Anterior cingulate cortex (tissue), 58 donors: ENCODE results near the gene TFDP1.
"Not testable (repeated sequence)": the region's sequence is repeated elsewhere in the genome, so short reads cannot be mapped to it uniquely, and the experiment has no call there.

Source experiments
- DNase-seq, 58 donors: peaks; one replicate each; lab custom pipeline; 2025; lab: John Stamatoyannopoulos, UW

The TFDP1 gene

DNA sequence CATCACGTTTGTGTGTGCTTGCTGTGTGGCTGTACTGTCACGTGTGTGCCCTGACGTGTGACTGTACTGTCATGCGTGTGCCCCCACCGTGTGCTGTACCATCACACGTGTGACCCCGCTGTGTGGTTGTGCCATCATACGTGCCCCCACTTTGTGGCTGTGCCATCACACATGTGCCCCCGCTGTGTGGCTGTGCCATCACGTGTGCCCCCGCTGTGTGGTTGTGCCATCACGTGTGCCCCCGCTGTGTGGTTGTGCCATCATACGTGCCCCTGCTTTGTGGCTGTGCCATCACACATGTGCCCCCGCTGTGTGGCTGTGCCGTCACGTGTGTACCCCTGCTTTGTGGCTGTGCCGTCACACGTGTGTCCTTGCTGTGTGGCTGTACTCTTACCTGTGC, 25.7 kb downstream of the TFDP1 start:
- DNase-seq = no peak

- no peak for DNase-seq
Observed at GRCh38 chr13:113611996-113612395, 27.4 kb downstream of the TFDP1 start.

GRCh38 chr13:113612607-113613006, 28.1 kb downstream of the TFDP1 start:
- DNase-seq = no peak

DNA sequence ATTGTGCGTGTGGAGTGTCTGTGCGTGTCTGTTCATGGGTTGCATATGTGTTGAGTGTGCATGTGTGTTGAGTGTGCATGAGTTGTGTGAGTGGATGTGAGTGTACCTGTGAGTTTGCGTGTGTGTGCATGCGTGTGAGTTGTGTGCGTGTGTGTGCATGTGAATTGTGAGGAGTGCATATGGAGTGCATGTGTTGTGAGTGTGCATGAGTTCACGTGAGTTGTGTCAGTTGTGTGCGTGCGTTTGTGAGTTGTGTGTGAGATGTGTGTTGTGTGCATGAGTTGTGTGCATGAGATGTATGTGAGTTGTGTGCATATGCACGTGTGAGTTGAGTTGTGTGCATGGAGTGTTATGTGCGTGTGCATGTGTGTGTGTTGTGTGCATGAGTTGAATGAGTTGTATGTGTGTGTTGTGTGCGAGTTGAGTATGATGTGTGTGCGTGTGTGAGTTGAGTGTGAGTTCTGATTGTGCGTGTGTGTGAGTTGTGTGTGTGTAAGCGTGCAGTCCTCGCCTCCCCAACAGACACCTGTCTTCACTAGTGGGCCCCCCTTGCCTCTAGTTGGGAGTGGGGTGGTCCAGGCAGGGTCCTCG, 29.3 kb downstream of the TFDP1 start:
- no peak for DNase-seq

GRCh38 chr13:113616281-113616906, 31.8 kb downstream of the TFDP1 start:
- DNase-seq = no peak

GRCh38 chr13:113616991-113617749, 32.6 kb downstream of the TFDP1 start:
- peak in 1 of 58 donors; percentile 15 for DNase-seq

GRCh38 chr13:113617961-113618360, 33.4 kb downstream of the TFDP1 start:
- DNase-seq = no peak

DNA sequence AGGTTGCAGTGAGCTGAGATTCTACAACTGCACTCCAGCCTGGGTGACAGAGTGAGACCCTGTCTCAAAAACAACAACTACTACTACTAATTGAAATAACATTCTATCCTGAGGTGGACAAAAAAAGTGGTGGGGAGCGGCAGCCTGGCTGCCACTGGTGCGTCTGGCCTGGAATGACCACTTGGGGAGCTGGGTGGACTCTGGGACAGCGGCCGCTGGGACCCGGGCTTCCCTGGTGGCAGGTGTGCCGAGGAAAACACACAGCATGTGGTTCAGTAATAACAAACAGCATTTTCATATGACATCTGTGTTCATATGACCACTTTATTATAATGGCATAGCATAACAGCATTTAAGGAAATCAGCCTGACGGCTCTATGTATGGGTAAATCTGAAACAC, 33.9 kb downstream of the TFDP1 start:
- DNase-seq = no peak

- DNase-seq = no peak
Observed at GRCh38 chr13:113620036-113620796, 35.7 kb downstream of the TFDP1 start.

DNA sequence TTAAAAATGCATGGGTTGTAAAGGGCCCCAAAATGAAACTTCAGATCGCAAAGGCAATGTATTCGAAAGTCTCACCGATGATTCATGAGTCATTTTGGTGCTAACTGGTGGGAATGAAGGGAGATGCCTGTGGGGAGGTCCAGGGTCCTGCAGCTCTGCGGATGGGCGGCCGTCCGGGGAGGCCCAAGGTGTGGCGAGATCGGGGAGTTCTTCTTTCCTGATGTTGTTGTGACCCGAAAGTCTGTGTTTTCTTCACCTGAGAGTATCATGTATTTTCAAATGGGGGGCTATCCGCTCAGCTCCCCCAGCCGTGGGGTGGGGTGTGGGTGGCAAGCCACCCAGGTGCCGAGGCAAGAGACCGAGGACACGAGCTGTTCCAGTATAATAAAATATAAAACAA, 36.5 kb downstream of the TFDP1 start:
- DNase-seq = no peak

- DNase-seq = peak in 5 of 58 donors; percentile 7 to 33 (median 10)
Observed at GRCh38 chr13:113621498-113621897, 36.9 kb downstream of the TFDP1 start.

DNA sequence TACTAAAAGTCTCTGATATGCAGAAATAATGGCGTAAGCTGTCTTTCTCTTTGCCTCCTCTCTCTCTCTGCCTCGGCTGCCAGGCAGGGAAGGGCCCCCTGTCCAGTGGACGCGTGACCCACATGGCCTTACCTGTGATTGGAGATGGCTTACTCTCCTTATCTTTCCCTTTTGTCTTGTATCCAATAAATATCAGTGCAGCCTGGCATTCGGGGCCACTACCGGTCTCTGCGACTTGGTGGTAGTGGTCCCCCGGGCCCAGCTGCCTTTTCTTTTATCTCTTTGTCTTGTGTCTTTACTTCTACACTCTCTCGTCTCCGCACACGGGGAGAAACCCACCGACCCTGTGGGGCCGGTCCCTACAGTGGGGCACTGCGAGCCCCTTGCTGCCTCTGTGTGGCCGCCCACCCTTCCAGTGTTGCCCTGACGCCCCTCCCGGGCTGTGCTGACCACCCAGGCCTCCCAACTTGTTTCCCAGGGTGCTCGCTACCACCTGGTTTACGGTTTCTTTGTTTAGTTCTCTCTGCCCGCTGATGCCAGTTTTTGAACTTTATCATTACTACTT, 37.5 kb downstream of the TFDP1 start:
- not testable (repeated sequence) for DNase-seq

DNA sequence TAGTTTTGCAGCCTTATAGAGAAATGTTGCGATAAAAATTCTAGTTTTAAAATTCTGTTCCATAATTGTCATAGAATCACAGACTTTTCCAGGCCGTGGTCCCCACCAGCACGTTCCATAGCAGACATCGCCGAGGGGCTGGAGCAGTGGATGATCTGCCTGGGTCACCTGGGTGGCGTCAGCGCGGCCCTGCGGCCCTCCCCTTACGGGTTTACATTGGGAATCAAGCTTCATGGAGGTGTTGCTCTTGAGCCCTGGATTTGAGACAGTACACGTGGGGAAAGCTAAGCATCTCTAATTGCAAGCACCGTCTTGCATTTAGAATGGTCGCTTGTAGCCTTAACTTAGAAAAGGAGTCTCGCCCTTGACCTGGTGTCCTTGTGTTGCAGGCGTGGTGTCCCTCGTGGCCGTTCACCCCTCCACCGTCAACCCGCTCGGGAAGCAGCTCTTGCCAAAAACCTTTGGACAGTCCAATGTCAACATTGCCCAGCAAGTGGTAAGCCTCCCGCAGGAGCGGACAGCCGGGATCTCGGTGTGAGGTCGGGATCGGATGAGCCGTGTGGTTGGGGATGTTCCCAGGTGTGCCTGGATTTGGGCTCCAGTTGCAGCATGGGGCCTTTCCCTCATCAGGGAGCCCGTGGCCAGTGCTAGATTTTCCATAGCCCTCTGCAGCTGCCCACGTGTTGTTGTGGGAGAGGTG, 38.4 kb downstream of the TFDP1 start:
- DNase-seq = no peak

- no peak for DNase-seq
Observed at GRCh38 chr13:113623491-113624234, 39.1 kb downstream of the TFDP1 start.

DNA sequence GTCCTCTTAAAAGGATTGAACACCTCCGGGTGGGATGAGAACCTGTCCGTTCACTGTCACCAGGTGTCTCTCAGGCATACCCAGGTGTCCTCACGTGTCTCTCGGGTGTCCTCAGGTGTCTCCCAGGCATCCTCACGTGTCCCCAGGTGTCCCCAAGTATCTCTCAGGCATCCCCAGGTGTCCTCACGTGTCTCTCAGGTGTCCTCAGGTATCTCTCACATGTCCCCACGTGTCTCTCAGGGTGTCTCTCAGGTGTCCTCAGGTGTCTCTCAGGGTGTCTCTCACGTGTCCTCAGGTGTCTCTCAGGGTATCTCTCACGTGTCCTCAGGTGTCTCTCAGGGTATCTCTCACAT, 39.7 kb downstream of the TFDP1 start:
- no peak for DNase-seq

- DNase-seq = not testable (repeated sequence)
Observed at GRCh38 chr13:113624640-113625304, 40.2 kb downstream of the TFDP1 start.

DNA sequence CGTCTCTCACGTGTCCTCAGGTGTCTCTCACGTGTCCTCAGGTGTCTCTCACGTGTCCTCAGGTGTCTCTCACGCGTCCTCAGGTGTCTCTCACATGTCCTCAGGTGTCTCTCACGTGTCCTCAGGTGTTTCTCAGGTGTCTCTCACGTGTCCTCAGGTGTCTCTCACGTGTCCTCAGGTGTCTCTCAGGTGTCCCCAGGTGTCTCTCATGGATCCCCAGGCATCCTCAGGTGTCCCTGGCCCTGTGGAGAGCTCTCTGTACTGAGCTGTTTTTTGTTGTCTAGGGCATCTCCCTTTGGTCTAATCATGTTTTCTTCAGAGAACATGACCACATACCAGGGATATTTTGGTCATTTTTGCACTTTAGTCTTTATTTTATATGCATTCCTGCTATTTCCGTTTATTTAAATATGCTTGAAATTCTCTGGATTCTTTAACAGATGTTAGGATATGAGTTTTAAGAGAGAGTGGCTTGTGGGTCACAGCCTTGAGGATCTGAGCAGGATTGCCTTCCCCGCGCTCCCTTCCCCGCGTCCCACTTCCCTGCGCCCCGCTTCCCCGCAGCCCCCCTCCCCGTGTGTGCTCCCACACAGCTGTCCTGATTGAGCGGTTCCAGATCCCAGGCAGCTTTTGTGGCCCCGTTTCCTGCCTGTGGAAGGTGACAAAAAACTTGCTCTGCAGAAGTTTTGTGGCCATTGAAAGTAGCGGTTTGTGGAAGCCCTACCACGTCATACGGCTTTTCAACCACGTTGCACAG, 41.6 kb downstream of the TFDP1 start:
- no peak for DNase-seq

DNA sequence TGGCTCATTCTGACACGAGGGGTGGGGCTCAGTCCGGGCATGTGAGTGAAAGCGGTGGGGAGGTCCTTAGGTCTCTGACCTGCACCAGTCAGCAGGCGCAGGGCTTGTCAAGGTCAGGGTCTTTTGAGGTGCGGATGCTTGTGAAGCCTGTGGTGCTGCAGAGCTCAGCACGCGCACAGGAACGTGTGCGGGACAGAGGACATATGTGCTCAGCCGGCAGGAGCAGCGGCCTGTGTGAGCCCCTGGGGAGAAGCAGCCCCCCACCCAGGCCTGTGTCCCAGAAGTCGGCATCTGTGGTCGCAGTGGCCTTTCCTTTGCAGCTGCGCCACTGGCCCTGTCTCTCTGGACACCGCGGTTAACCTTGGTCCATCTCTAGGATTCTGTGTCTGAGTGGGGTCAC, 42.6 kb downstream of the TFDP1 start:
- DNase-seq = no peak
